ENCODE measurements around the gene BCL2.

Gene BCL2

GRCh38 chr18:63325086-63325686 lies 5.6 kb upstream of the BCL2 start:
- no peak for DNase-seq

- DNase-seq = peak; percentile 67
Measured at GRCh38 chr18:63322908-63323634, 3.5 kb upstream of the BCL2 start.

- no peak for DNase-seq
Measured at GRCh38 chr18:63322206-63322605, 2.6 kb upstream of the BCL2 start.

GRCh38 chr18:63321291-63321690 lies 1.7 kb upstream of the BCL2 start:
- no peak for DNase-seq

GRCh38 chr18:63320975-63321265 lies 1.4 kb upstream of the BCL2 start:
- DNase-seq = no peak

GRCh38 chr18:63320123-63320974 lies 780 bp upstream of the BCL2 start:
- DNase-seq = peak; percentile 90

- no peak for DNase-seq
Measured at GRCh38 chr18:63318889-63319382, 633 bp downstream of the BCL2 start.

GRCh38 chr18:63317982-63318888 lies 1.3 kb downstream of the BCL2 start:
- no peak for DNase-seq

GRCh38 chr18:63317556-63317946 lies 2.0 kb downstream of the BCL2 start:
- no peak for DNase-seq

- no peak for DNase-seq
Measured at GRCh38 chr18:63316612-63317555, 2.7 kb downstream of the BCL2 start.

- peak; percentile 34 for DNase-seq
Measured at GRCh38 chr18:63315876-63316275, 3.7 kb downstream of the BCL2 start.

GRCh38 chr18:63315131-63315662 lies 4.4 kb downstream of the BCL2 start:
- no peak for DNase-seq

- no peak for DNase-seq
Measured at GRCh38 chr18:63314062-63314790, 5.3 kb downstream of the BCL2 start.

- no peak for DNase-seq
Measured at GRCh38 chr18:63313396-63313917, 6.1 kb downstream of the BCL2 start.

- DNase-seq = no peak
Measured at GRCh38 chr18:63312737-63313395, 6.7 kb downstream of the BCL2 start.

GRCh38 chr18:63312019-63312409 lies 7.6 kb downstream of the BCL2 start:
- DNase-seq = no peak

GRCh38 chr18:63311118-63312018 lies 8.2 kb downstream of the BCL2 start:
- no peak for DNase-seq

GRCh38 chr18:63309422-63309821 lies 10.1 kb downstream of the BCL2 start:
- no peak for DNase-seq

All from fibroblast of skin of right biceps (primary cell).